HG02610 (cell line): ENCODE measurements around the gene IRAK1BP1.
A peak's percentile ranks its signal among the peaks of the same experiment; 100 is the strongest.
"Not testable (repeated sequence)": the region's sequence is repeated elsewhere in the genome, so short reads cannot be mapped to it uniquely, and the experiment has no call there.

Experiments used
- ATAC-seq: cut with Tn5 transposase; IDR thresholded peaks from one replicate; pipeline ENCODE4 v1.9.1; 2021; ENCODE audit warnings: mild to moderate bottlenecking, moderate library complexity; ENCODE audit not compliant: unreplicated experiment

The IRAK1BP1 gene

DNA sequence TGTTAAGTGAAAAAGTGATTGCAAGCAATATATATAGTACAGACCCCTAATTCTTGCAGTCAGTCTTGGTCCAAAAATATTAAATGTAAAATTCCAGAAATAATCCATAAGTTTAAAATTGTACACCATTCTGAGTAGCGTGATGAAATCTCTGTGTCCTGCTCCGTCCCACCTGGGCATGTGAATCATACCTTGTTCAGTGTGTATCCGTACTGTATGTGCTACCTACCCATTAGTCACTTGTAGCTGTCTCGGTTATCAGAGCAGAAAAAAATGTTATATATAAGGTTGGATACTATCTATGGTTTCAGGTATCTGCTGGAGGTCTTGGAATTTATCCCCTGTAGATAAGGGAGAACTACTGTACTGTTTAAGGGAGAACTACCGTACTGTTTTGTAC, 16.3 kb downstream of the IRAK1BP1 start:
- no peak for ATAC-seq

- not testable (repeated sequence) for ATAC-seq
Measured at GRCh38 chr6:78889901-78890300, 22.6 kb downstream of the IRAK1BP1 start.

- ATAC-seq: no peak
Measured at GRCh38 chr6:78896227-78896626, 28.9 kb downstream of the IRAK1BP1 start.

GRCh38 chr6:78908621-78909020, 41.3 kb downstream of the IRAK1BP1 start:
- no peak for ATAC-seq

GRCh38 chr6:78909391-78909790, 42.0 kb downstream of the IRAK1BP1 start:
- ATAC-seq: peak; percentile 40

DNA sequence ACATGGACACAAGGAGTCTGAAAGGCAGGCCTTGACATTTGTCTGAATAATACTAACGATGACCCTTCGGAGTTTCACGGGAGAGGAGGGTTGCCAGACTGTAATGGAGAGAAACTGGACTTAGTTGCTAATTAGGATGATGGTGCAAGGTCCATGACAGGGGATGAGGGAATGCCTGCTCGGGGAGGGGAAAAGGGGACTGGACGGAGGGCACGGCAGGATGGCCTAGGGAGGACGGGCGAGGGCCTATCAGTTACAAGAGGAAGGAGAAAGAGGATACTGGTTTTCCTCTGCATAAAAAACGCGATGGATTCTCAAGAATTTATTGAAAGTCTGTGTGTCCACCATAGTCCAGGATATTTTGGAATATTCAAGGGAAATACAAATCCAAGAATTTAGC, 42.7 kb downstream of the IRAK1BP1 start:
- no peak for ATAC-seq

GRCh38 chr6:78910591-78911171, 43.3 kb downstream of the IRAK1BP1 start:
- ATAC-seq: peak; percentile 57

- no peak for ATAC-seq
Measured at GRCh38 chr6:78911218-78911940, 44.0 kb downstream of the IRAK1BP1 start.

- no peak for ATAC-seq
Measured at GRCh38 chr6:78916411-78916810, 49.1 kb downstream of the IRAK1BP1 start.

DNA sequence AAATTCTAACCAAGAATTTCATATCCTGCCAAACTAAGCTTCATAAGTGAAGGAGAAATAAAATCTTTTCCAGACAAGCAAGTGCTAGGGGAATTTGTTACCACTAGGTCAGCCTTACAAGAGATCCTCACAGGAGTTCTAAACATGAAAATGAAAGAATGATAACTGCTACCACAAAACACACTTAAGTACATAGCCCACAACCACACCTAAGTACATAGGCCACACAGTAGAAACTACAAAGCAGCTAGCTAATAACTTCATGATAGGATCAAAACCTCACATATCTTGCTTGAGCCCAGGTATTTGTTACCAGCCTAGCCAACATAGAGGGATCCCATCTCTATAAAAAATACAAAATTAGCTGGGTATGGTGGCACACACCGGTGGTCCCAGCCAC, 50.4 kb downstream of the IRAK1BP1 start:
- no peak for ATAC-seq

GRCh38 chr6:78921168-78921567, 53.8 kb downstream of the IRAK1BP1 start:
- not testable (repeated sequence) for ATAC-seq

DNA sequence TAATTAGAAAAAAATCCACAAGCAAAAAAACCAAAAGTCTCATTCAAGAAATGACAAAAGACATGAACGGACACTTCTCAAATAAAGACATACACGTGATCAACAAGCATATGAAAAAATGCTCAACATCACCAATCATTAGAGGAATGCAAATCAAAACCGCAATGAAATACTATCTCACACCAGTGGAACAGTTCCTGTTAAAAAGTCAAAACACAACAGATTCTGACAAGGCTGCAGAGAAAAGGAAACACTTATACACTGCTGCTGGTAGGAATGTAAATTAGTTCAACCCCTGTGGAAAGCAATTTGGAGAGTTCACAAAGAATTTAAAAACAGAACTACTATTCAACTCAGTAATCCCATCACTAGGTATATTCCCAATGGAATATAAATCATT, 58.0 kb downstream of the IRAK1BP1 start:
- ATAC-seq: no peak

- ATAC-seq: no peak
Measured at GRCh38 chr6:78935553-78935952, 68.2 kb downstream of the IRAK1BP1 start.

GRCh38 chr6:78936515-78936914, 69.2 kb downstream of the IRAK1BP1 start:
- ATAC-seq: no peak

DNA sequence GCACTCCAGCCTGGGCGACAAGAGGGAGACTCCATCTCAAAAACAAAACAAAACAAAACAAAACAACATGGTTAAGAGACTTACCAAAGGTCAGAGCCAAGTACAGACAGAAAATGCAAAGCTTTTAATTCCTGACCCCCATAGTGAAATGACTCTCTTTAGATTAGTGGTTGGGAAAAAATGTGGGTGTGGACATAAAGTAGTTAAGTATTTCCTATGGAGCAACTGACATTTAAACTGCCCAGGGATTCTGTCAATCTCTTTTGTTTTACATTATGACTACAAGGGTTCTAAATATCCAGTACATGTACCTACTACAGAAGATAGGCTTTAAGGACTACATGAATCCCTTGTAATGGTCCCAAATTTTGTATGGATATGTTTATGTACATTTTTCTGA, 75.1 kb downstream of the IRAK1BP1 start:
- no peak for ATAC-seq

- no peak for ATAC-seq
Measured at GRCh38 chr6:78947529-78947928, 80.2 kb downstream of the IRAK1BP1 start.

DNA sequence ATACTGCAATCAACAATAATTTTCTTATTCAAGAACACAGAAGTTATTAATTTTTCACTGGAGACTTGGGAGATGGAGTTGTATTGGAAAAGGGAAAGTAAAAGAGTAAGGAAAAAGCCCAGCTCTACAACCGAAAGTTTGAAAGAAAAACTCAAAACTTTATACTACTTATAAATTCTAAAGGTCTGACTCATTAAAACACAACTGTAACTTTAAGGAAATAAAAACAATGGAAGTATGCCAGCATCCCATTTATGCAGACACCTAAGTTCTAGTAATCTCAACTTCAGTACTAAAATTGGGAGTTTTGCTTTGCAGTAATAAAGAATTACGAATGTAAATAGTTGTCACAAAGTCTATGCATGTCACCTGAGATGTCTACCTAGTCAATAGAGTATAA, 80.6 kb downstream of the IRAK1BP1 start:
- no peak for ATAC-seq

GRCh38 chr6:78948785-78949184, 81.4 kb downstream of the IRAK1BP1 start:
- ATAC-seq: no peak

DNA sequence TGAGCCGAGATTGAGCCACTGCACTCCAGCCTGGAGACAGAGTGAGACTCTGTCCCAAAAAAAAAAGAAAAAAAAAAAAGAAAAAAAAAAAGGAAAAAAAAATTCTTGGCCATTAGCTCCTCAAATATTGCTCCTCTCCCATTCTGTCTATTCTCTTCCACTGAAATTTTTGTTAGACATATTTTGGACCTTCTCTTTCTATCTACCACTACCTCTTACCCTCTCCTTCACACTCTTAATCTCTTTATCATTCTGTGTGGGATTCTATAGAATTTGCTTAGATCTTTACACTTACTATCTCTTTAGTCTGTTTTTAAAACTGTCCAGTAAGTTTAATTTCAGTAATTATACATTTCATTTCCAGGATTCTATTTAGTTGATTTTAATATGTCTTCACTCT, 85.0 kb downstream of the IRAK1BP1 start:
- no peak for ATAC-seq
